Nephron progenitor cell (in vitro differentiated cells): ENCODE data around the gene UBR3.
"Not testable (repeated sequence)": the region's sequence is repeated elsewhere in the genome, so short reads cannot be mapped to it uniquely, and the experiment has no call there.

ENCODE experiments used
- DNase-seq: peaks from one replicate; pipeline ENCODE4 v3.0.0; 2021
- H3K27ac Mint-ChIP-seq: 2 replicates; pipeline ENCODE4 v1.8.0; 2021; ENCODE audit warnings: mild to moderate bottlenecking, moderate library complexity, mixed read lengths
- H3K27me3 Mint-ChIP-seq: 2 replicates; pipeline ENCODE4 v1.8.0; 2021; ENCODE audit warnings: mild to moderate bottlenecking, low read depth, mixed read lengths; ENCODE audit not compliant: poor library complexity
- H3K36me3 Mint-ChIP-seq: 2 replicates; pipeline ENCODE4 v1.8.0; 2021; ENCODE audit warnings: low read depth, mixed read lengths
- H3K4me1 Mint-ChIP-seq: 2 replicates; pipeline ENCODE4 v1.8.0; 2021; ENCODE audit warnings: mixed read lengths
- H3K4me3 Mint-ChIP-seq: 2 replicates; pipeline ENCODE4 v1.8.0; 2021; ENCODE audit warnings: mild to moderate bottlenecking, moderate library complexity, mixed read lengths
- H3K9me3 Mint-ChIP-seq: 2 replicates; pipeline ENCODE4 v1.8.0; 2021; ENCODE audit warnings: mild to moderate bottlenecking, moderate library complexity, mixed read lengths
- TF ChIP-seq, protein P1 (sequence below): fragments of 200-600 bp; sonication (generic); IDR thresholded peaks from 2 replicates; pipeline ENCODE4 v1.5.0; 2021; ENCODE audit warnings: antibody characterized with exemption

The UBR3 gene

DNA sequence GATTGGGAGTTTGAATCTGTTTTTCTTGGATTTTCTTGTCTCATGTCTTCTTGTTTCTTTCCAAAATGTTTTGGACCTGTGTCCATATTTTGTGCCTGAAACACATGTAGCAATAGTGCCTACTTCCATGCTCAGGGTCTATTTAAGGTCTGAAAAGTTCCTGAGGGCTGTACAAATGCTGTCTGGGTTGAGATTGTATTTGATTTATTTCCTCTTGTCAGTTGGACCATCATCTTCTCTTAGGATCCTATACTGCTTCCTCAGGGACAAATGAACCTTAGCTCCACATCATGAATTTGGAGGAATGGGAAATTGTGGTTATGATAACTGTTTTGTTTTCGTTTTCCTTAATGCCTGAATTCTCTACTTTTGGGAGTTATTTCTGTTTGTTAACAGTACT lies 59.9 kb downstream of the UBR3 start:
- Mint-ChIP-seq H3K4me1 (peaks cover 21% of the 10 kb centered on the region), H3K36me3 (peaks cover 18% of the 10 kb centered on the region), H3K4me3 (no peak overlapping the region), H3K9me3 (no peaks in the 10 kb centered on the region), H3K27me3 (peaks cover 2% of the 10 kb centered on the region), H3K27ac (no peak overlapping the region)
- TF ChIP-seq, protein P1, sequence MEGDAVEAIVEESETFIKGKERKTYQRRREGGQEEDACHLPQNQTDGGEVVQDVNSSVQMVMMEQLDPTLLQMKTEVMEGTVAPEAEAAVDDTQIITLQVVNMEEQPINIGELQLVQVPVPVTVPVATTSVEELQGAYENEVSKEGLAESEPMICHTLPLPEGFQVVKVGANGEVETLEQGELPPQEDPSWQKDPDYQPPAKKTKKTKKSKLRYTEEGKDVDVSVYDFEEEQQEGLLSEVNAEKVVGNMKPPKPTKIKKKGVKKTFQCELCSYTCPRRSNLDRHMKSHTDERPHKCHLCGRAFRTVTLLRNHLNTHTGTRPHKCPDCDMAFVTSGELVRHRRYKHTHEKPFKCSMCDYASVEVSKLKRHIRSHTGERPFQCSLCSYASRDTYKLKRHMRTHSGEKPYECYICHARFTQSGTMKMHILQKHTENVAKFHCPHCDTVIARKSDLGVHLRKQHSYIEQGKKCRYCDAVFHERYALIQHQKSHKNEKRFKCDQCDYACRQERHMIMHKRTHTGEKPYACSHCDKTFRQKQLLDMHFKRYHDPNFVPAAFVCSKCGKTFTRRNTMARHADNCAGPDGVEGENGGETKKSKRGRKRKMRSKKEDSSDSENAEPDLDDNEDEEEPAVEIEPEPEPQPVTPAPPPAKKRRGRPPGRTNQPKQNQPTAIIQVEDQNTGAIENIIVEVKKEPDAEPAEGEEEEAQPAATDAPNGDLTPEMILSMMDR = no peak
- DNase-seq = no peak

DNA sequence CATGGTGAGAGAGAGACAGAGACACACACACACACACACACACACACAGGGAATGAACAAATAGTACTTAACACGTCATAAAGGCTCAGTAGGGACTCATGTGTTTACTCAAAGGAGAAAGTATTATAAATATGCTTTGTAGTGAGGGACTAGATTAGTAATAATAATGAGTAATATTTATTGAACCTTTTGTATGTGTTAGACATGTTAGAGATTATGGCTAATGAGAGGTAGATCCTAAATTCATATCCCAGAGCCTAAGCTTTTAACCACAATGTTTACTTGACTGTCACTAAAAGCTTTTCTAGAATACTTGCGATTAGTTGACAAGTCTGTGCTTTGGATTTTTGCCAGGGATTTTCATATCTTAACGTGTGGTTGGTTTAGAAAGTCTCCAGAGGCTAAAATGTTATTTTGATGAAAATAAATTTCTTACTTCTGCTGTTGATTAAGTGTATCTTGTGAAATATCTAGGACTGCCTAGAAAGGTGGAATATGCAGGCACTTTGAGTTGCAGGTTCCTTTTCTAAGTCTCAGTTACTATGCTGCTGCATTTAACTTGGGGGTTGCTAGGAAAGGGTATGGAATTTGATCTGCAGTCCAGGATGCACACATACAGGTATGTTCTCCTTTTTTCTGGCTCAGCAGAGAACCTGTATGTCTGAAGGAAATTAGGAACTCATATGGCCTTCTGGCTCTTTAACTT lies 64.5 kb downstream of the UBR3 start:
- Mint-ChIP-seq H3K27ac (no peak overlapping the region), H3K27me3 (peaks cover 2% of the 10 kb centered on the region), H3K36me3 (peaks cover 8% of the 10 kb centered on the region), H3K4me3 (no peak overlapping the region), H3K9me3 (no peaks in the 10 kb centered on the region), H3K4me1 (peaks cover 9% of the 10 kb centered on the region)
- TF ChIP-seq, protein P1 = no peak
- DNase-seq = no peak

DNA sequence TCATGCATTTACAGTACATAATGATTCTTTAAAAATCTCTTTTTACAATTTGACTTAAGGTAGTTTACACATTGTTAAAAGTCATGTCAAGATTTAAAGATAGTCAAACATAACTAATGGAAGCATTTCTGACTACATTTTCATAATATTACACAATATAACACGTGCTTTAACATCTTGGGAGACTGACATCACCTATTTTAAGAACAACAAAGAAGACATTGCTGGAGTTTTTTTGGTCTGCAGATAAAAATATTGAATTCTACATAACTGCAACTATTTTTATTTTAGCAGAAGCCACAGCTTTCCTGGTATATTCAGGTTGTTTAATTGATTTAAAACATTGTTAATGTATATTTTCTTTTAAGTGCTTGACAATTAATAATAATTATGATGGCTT lies 65.7 kb downstream of the UBR3 start:
- DNase-seq = no peak

DNA sequence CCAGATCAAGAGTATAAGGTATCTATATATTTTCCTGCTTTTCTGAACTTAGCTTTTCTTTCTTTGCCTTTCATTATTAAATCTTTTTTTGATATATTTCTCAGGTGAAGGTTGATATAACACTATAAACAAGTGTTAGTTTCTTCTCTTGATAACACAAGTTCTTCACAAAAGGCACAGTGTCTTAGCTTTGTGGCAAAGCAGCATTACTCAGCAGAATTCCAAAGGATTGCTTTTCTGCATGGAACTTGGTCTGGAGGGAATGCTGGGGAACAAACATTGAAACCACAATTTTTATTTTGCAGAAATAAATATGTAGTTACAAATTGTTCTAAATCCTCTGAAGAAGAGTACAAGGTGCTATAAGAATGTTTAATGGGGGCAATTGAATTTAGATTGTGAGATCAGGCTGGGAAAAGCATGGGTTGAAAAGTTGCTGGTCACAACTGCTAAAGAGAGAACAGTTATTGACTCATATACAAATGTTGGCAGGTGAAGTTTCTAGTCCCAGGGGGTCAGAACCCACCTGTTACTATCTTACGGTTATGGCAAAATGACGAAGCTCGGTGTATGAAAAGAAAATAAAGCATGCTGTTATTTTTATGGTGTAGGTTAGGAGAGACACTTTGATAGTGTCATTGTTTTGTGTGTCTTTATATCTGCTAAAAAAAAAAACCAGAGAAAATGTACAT lies 68.2 kb downstream of the UBR3 start:
- no peaks in the 10 kb centered on the region for H3K9me3 Mint-ChIP-seq
- no peak for DNase-seq
- TF ChIP-seq, protein P1 = no peak
- H3K4me3 Mint-ChIP-seq = no peak overlapping the region
- peak overlapping the region; percentile 21 for H3K27ac Mint-ChIP-seq
- H3K27me3 Mint-ChIP-seq = peaks cover 2% of the 10 kb centered on the region
- peaks cover 25% of the 10 kb centered on the region for H3K36me3 Mint-ChIP-seq
- H3K4me1 Mint-ChIP-seq = no peaks in the 10 kb centered on the region

More for the DNA sequence above, 65.7 kb downstream of the UBR3 start:
- peaks cover 9% of the 10 kb centered on the region for H3K36me3 Mint-ChIP-seq
- TF ChIP-seq, protein P1 = no peak
- no peak overlapping the region for H3K27ac Mint-ChIP-seq
- peaks cover 4% of the 10 kb centered on the region for H3K4me1 Mint-ChIP-seq
- H3K9me3 Mint-ChIP-seq = no peaks in the 10 kb centered on the region
- H3K4me3 Mint-ChIP-seq = no peak overlapping the region
- H3K27me3 Mint-ChIP-seq = peaks cover 2% of the 10 kb centered on the region

DNA sequence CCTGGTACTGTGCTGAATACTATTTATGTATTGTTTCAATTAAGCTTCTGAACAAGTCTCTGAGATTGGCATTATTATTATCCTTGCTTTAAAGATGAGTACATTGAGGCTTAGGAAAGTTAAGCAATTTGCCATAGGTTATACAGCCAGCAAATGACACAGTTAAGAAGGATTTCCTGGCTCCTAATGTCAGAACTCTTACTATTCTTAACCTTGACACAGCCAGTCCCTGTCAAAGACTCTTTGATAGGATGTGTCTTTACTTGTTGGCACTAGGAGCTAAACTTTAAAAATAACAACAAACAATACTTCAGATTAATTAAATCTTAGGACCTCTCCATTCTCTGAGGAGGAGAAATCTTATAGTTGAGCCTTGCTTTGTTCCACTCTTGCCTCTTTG lies 70.6 kb downstream of the UBR3 start:
- no peak for DNase-seq
- Mint-ChIP-seq H3K9me3 (no peaks in the 10 kb centered on the region), H3K4me3 (no peak overlapping the region)

DNA sequence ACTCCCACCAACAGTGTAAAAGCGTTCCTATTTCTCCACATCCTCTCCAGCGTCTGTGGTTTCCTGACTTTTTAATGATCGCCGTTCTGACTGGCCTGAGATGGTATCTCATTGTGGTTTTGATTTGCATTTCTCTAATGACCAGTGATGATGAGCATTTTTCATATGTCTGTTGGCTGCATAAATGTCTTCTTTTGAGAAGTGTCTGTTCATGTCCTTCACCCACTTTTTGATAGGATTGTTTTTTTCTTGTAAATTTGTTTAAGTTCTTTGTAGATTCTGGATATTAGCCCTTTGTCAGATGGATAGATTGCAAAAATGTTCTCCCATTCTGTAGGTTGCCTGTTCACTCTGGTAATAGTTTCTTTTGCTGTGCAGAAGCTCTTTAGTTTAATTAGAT lies 72.8 kb downstream of the UBR3 start:
- Mint-ChIP-seq H3K27ac (peak overlapping the region; percentile 83), H3K36me3 (peaks cover 38% of the 10 kb centered on the region)
- not testable (repeated sequence) for H3K27me3 Mint-ChIP-seq, DNase-seq, H3K4me3 Mint-ChIP-seq, H3K4me1 Mint-ChIP-seq, H3K9me3 Mint-ChIP-seq

More for the DNA sequence above, 70.6 kb downstream of the UBR3 start:
- TF ChIP-seq, protein P1 = no peak
- no peaks in the 10 kb centered on the region for H3K4me1 Mint-ChIP-seq
- H3K27me3 Mint-ChIP-seq = no peaks in the 10 kb centered on the region
- H3K27ac Mint-ChIP-seq = no peak overlapping the region
- H3K36me3 Mint-ChIP-seq = peaks cover 38% of the 10 kb centered on the region
